ENCODE measurements around the gene LZTS2.

The LZTS2 gene

DNA sequence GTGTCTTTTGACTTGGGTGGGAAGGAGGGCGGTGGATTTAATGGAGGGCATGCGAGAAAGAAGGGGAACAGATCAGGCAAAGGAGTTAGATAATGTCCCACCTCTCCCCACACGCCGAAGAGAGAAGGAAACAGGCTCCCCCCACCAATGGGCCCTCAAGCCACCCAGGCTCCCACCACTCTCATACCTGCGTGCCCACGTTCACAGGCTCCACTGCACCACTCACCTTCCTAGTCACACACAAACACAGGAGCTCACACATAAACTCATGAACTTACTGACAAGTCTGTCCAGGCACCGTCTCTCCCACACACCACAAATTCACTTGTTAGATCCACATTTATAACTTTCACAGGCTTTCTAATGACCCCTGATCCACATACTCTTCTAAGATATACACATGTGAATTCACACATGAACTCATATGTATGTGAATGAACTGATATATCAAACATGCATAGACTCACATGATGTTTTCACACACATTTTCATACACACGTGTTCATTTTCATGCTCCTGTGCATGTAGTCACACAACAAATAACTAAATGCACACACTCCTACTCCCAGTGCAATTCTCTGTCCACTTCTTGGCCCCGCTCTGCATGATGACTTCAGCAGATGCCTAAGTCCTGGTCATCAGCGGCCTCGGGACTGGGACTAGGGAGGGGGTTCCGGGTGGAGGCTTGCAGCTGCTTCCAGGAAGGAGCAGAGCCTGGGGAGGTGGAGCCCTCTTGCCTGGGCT is 1.5 kb downstream of the LZTS2 start:
- Histone ChIP-seq H3F3A (ENCODE audit: low read depth) (no peaks in the 10 kb centered on the region), H3K9ac (ENCODE audit: low read depth, low read length, poor library complexity, severe bottlenecking) (peak overlapping the region; percentile 92), H3K9me2 (replicated peaks; ENCODE audit: low read depth, low read length) (no peaks in the 10 kb centered on the region), H3K27me3 (ENCODE audit: insufficient read depth, low read length, poor library complexity, severe bottlenecking) (no peaks in the 10 kb centered on the region), H3K79me2 (ENCODE audit: insufficient read depth, low read length) (peaks cover 43% of the 10 kb centered on the region), H2AFZ (ENCODE audit: low read length) (no peak overlapping the region), H3K4me3 (ENCODE audit: low read length, poor library complexity, severe bottlenecking) (peak overlapping the region; percentile 91), H3K4me1 (ENCODE audit: insufficient read depth, low read length, poor library complexity, severe bottlenecking) (peaks cover 34% of the 10 kb centered on the region), H3K36me3 (ENCODE audit: insufficient read depth, low read length) (peaks cover 5% of the 10 kb centered on the region; the same call in 1 of the 2 replicates), H4K20me1 (ENCODE audit: insufficient read depth, low read length, poor library complexity, severe bottlenecking) (peaks cover 4% of the 10 kb centered on the region), H3K4me2 (ENCODE audit: low read depth, low read length, poor library complexity, severe bottlenecking) (peak overlapping the region; percentile 82), H3K9me3 (ENCODE audit: insufficient read depth, low read depth, low read length) (no peaks in the 10 kb centered on the region)
- TF ChIP-seq, protein P1, sequence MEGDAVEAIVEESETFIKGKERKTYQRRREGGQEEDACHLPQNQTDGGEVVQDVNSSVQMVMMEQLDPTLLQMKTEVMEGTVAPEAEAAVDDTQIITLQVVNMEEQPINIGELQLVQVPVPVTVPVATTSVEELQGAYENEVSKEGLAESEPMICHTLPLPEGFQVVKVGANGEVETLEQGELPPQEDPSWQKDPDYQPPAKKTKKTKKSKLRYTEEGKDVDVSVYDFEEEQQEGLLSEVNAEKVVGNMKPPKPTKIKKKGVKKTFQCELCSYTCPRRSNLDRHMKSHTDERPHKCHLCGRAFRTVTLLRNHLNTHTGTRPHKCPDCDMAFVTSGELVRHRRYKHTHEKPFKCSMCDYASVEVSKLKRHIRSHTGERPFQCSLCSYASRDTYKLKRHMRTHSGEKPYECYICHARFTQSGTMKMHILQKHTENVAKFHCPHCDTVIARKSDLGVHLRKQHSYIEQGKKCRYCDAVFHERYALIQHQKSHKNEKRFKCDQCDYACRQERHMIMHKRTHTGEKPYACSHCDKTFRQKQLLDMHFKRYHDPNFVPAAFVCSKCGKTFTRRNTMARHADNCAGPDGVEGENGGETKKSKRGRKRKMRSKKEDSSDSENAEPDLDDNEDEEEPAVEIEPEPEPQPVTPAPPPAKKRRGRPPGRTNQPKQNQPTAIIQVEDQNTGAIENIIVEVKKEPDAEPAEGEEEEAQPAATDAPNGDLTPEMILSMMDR (conservative IDR thresholded peaks at IDR 0.05; ENCODE audit: low read length): no peak
- TF ChIP-seq EZH2phosphoT487 (IDR thresholded peaks at IDR 0.05; ENCODE audit: borderline replicate concordance): no peak

DNA sequence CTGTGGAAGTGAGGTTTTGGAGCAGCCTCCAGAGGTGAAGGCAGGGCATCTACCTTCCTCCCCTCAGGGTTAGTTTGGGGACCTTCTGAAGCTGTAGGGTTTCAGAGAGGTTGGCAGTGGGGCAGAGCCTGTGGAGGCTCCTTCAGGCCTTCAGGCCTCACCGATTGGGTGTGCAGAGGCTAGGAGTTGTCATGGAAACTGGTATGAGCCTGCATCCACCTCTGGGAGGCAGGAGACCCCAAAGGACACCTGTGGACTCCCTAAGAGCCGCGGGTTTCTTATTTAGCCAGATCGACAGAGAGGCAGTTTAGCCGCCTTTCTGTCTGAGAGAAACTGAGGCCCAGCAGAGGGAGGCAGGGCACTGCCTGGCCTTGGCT is 2.0 kb downstream of the LZTS2 start:
- Histone ChIP-seq H2AFZ (ENCODE audit: low read length) (no peak overlapping the region), H4K20me1 (ENCODE audit: insufficient read depth, low read length, poor library complexity, severe bottlenecking) (peaks cover 4% of the 10 kb centered on the region), H3K36me3 (ENCODE audit: insufficient read depth, low read length) (peaks cover 8% of the 10 kb centered on the region; the same call in 1 of the 2 replicates), H3K9me3 (ENCODE audit: insufficient read depth, low read depth, low read length) (no peaks in the 10 kb centered on the region), H3K79me2 (ENCODE audit: insufficient read depth, low read length) (peaks cover 43% of the 10 kb centered on the region), H3K4me2 (ENCODE audit: low read depth, low read length, poor library complexity, severe bottlenecking) (peak overlapping the region; percentile 82), H3K4me3 (ENCODE audit: low read length, poor library complexity, severe bottlenecking) (peak overlapping the region; percentile 91), H3K27me3 (ENCODE audit: insufficient read depth, low read length, poor library complexity, severe bottlenecking) (no peaks in the 10 kb centered on the region), H3K4me1 (ENCODE audit: insufficient read depth, low read length, poor library complexity, severe bottlenecking) (peaks cover 29% of the 10 kb centered on the region), H3K9ac (ENCODE audit: low read depth, low read length, poor library complexity, severe bottlenecking) (peak overlapping the region; percentile 92), H3F3A (ENCODE audit: low read depth) (no peaks in the 10 kb centered on the region), H3K9me2 (replicated peaks; ENCODE audit: low read depth, low read length) (no peaks in the 10 kb centered on the region)
- TF ChIP-seq EZH2phosphoT487 (IDR thresholded peaks at IDR 0.05; ENCODE audit: borderline replicate concordance): no peak
- TF ChIP-seq, protein P1 (conservative IDR thresholded peaks at IDR 0.05; ENCODE audit: low read length): no peak

DNA sequence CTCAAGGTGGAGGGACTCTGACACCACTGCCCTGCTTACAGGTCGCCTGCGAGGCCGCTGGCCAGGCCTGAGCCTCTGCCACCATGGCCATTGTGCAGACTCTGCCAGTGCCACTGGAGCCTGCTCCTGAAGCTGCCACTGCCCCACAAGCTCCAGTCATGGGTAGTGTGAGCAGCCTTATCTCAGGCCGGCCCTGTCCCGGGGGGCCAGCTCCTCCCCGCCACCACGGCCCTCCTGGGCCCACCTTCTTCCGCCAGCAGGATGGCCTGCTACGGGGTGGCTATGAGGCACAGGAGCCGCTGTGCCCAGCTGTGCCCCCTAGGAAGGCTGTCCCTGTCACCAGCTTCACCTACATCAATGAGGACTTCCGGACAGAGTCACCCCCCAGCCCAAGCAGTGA is 2.8 kb downstream of the LZTS2 start:
- H3K27me3 ChIP-seq (ENCODE audit: insufficient read depth, low read length, poor library complexity, severe bottlenecking): no peaks in the 10 kb centered on the region
- peaks cover 25% of the 10 kb centered on the region for H3K4me1 ChIP-seq (ENCODE audit: insufficient read depth, low read length, poor library complexity, severe bottlenecking)
- H3K4me2 ChIP-seq (ENCODE audit: low read depth, low read length, poor library complexity, severe bottlenecking): no peak overlapping the region
- H3K4me3 ChIP-seq (ENCODE audit: low read length, poor library complexity, severe bottlenecking): no peak overlapping the region
- no peak for TF ChIP-seq EZH2phosphoT487 (IDR thresholded peaks at IDR 0.05; ENCODE audit: borderline replicate concordance)
- TF ChIP-seq, protein P1 (conservative IDR thresholded peaks at IDR 0.05; ENCODE audit: low read length): no peak
- no peaks in the 10 kb centered on the region for H3K9me2 ChIP-seq (replicated peaks; ENCODE audit: low read depth, low read length)
- H3K9me3 ChIP-seq (ENCODE audit: insufficient read depth, low read depth, low read length): no peaks in the 10 kb centered on the region
- peaks cover 12% of the 10 kb centered on the region; the same call in 1 of the 2 replicates for H3K36me3 ChIP-seq (ENCODE audit: insufficient read depth, low read length)
- H3K9ac ChIP-seq (ENCODE audit: low read depth, low read length, poor library complexity, severe bottlenecking): peak overlapping the region; percentile 92
- H4K20me1 ChIP-seq (ENCODE audit: insufficient read depth, low read length, poor library complexity, severe bottlenecking): peaks cover 4% of the 10 kb centered on the region
- no peaks in the 10 kb centered on the region for H3F3A ChIP-seq (ENCODE audit: low read depth)
- H2AFZ ChIP-seq (ENCODE audit: low read length): no peak overlapping the region
- H3K79me2 ChIP-seq (ENCODE audit: insufficient read depth, low read length): peaks cover 43% of the 10 kb centered on the region
